Ascending aorta (tissue), 2 donors: ENCODE data around the gene SSMEM1. TPM values are rescaled to one million over a fixed set of nuclear protein-coding genes. Genes with fewer than 3 reads are reported as not detected.

Experiments
- DNase-seq, 2 donors: peaks; one replicate each; pipeline ENCODE4 v3.0.0-alpha.2; 2019; ENCODE audit warnings: low spot score in 2 of 2
- H3K27ac ChIP-seq, 2 donors: fragments of 200-600 bp; sonication (generic); one replicate each; pipeline ENCODE4 v1.5.1; 2016 to 2017; ENCODE audit warnings: mild to moderate bottlenecking in 1 of 2
- H3K27me3 ChIP-seq: fragments of 200-600 bp; sonication (generic); one replicate; pipeline ENCODE4 v1.5.1; 2017
- H3K36me3 ChIP-seq, 2 donors: fragments of 200-600 bp; sonication (generic); one replicate each; pipeline ENCODE4 v1.5.1; 2016
- H3K4me1 ChIP-seq, 2 donors: fragments of 200-600 bp; sonication (generic); one replicate each; pipeline ENCODE4 v1.5.1; 2016 to 2017; ENCODE audit warnings: mild to moderate bottlenecking in 1 of 2
- H3K4me3 ChIP-seq, 2 donors: fragments of 200-600 bp; sonication (generic); one replicate each; pipeline ENCODE4 v1.5.1; 2016 to 2017; ENCODE audit warnings: mild to moderate bottlenecking in 1 of 2
- H3K9me3 ChIP-seq, 2 donors: fragments of 200-600 bp; sonication (generic); one replicate each; pipeline ENCODE4 v1.5.1; 2016
- intact Hi-C: fragments of 100-400 bp; cut with DNase I; formaldehyde crosslinking; loops from one replicate; pipeline ENCODE4 v1.15.1; 2023
- total RNA-seq: library from RNA; depleted of rRNA; stranded (reverse); fragments of >200 nt; gene quantifications from one replicate; pipeline ENCODE4 v1.1.0, GENCODE V29; 2016
- TF ChIP-seq, protein P1 (sequence below), 3 experiments: fragments of 200-600 bp in 2 of 3; fragments of 450-650 bp in 1 of 3; sonication (generic) in 2 of 3; IDR thresholded peaks; one replicate each; pipeline ENCODE4 v1.5.1; 2016 to 2019; ENCODE audit warnings: antibody characterized with exemption in 3 of 3, mild to moderate bottlenecking in 1 of 3, moderate library complexity in 1 of 3

The SSMEM1 gene
- total RNA-seq, 1 donor from 2014 or later, result not detected

- Histone ChIP-seq H3K9me3 (peaks cover 5 to 17% of the 10 kb centered on the region in 2 donors), H3K36me3 (no peaks in the 10 kb centered on the region), H3K27me3 (no peaks in the 10 kb centered on the region), H3K27ac (no peak overlapping the region), H3K4me3 (no peak overlapping the region), H3K4me1 (no peaks in the 10 kb centered on the region)
- intact Hi-C loops, result no loop called here
- TF ChIP-seq, protein P1, sequence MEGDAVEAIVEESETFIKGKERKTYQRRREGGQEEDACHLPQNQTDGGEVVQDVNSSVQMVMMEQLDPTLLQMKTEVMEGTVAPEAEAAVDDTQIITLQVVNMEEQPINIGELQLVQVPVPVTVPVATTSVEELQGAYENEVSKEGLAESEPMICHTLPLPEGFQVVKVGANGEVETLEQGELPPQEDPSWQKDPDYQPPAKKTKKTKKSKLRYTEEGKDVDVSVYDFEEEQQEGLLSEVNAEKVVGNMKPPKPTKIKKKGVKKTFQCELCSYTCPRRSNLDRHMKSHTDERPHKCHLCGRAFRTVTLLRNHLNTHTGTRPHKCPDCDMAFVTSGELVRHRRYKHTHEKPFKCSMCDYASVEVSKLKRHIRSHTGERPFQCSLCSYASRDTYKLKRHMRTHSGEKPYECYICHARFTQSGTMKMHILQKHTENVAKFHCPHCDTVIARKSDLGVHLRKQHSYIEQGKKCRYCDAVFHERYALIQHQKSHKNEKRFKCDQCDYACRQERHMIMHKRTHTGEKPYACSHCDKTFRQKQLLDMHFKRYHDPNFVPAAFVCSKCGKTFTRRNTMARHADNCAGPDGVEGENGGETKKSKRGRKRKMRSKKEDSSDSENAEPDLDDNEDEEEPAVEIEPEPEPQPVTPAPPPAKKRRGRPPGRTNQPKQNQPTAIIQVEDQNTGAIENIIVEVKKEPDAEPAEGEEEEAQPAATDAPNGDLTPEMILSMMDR (IDR thresholded peaks at IDR 0.05), result no peak
- DNase-seq, result no peak
These were observed 50.9 kb downstream of the SSMEM1 start for GRCh38 chr7:130258494-130259078.

- H3K4me3 ChIP-seq, result no peak overlapping the region
- DNase-seq, result no peak
- H3K27ac ChIP-seq, result no peak overlapping the region
- TF ChIP-seq, protein P1 (IDR thresholded peaks at IDR 0.05), result no peak
- H3K36me3 ChIP-seq, result no peaks in the 10 kb centered on the region
- H3K27me3 ChIP-seq, result no peaks in the 10 kb centered on the region
- intact Hi-C loops, result no loop called here
- no peaks in the 10 kb centered on the region for H3K4me1 ChIP-seq
- H3K9me3 ChIP-seq, result peaks cover 5 to 16% of the 10 kb centered on the region in 2 donors
These were observed 54.8 kb downstream of the SSMEM1 start for GRCh38 chr7:130262448-130262847.

DNA sequence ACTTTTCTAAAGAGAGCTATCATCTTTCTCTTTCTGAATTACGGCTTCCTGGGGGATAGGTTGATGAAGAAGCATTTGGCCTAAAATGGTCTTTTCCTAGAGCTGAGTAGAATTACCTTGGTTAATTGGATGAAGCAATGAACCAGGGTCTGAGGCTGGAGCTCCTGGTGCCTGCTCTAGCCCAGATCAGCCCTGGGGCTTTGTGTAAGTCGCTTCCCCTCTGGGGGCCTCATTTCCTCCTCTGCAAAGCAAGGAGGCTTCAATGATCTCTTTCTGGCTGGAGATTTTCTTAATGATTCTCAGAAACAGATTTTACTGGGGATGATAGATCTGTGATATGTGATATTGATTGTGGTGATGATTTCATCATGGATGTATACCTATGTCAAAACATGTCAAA lies 55.5 kb downstream of the SSMEM1 start:
- Histone ChIP-seq H3K27me3 (no peaks in the 10 kb centered on the region), H3K9me3 (peaks cover 0 to 10% of the 10 kb centered on the region in 2 donors), H3K4me1 (no peaks in the 10 kb centered on the region), H3K4me3 (no peak overlapping the region), H3K36me3 (no peaks in the 10 kb centered on the region), H3K27ac (no peak overlapping the region)
- intact Hi-C loops, result no loop called here
- no peak for DNase-seq
- TF ChIP-seq, protein P1 (IDR thresholded peaks at IDR 0.05), result no peak

Other genes with a start within 250 kb of the SSMEM1 start
- 16.8 TPM for gene ZC3HC1, start 156.5 kb upstream of the SSMEM1 start, total RNA-seq
- 13.0 TPM for gene KLHDC10, start 137.3 kb upstream of the SSMEM1 start, total RNA-seq
- gene TMEM209, start 2.5 kb upstream of the SSMEM1 start, total RNA-seq, result 5.3 TPM
- not detected for gene CPA2, start 59.0 kb downstream of the SSMEM1 start, total RNA-seq
- gene CPA4, start 85.3 kb downstream of the SSMEM1 start, total RNA-seq, result not detected
- gene CPA5, start 137.0 kb downstream of the SSMEM1 start, total RNA-seq, result not detected
- not detected for gene CPA1, start 172.6 kb downstream of the SSMEM1 start, total RNA-seq
- gene CEP41, start 233.2 kb downstream of the SSMEM1 start, total RNA-seq, result 4.3 TPM